Gastroesophageal sphincter (tissue), 3 donors: ENCODE measurements around the gene ARID3A.

ENCODE experiments used
- CTCF ChIP-seq, 4 experiments: fragments of 200-600 bp in 2 of 4; fragments of 450-650 bp in 2 of 4; sonication (generic) in 1 of 4; IDR thresholded peaks; one replicate each; pipeline ENCODE4 v1.5.1; 2017 to 2019; ENCODE audit warnings: antibody characterized with exemption in 4 of 4, mild to moderate bottlenecking in 2 of 4, moderate library complexity in 2 of 4
- POLR2A ChIP-seq, 2 donors: fragments of 450-650 bp; IDR thresholded peaks; one replicate each; pipeline ENCODE4 v1.6.1; 2017; ENCODE audit warnings: antibody characterized with exemption in 2 of 2, mild to moderate bottlenecking in 2 of 2, moderate library complexity in 1 of 2
- POLR2AphosphoS5 ChIP-seq: sonication (generic); formaldehyde crosslinking; IDR thresholded peaks from one replicate; pipeline ENCODE4 v1.6.1; 2017; ENCODE audit warnings: antibody characterized with exemption

GRCh38 chr19:1004803-1005664, 79.2 kb downstream of the ARID3A start:
- TF ChIP-seq POLR2A (IDR thresholded peaks at IDR 0.05) (no peak), CTCF (IDR thresholded peaks at IDR 0.05) (no peak), POLR2AphosphoS5 (no peak)
